GM18951 (cell line): ENCODE data around the gene GALNT12.

Experiments used
- POLR2A ChIP-seq: IDR thresholded peaks from 4 replicates; pipeline ENCODE4 v1.6.1; 2011; ENCODE audit warnings: mild to moderate bottlenecking; ENCODE audit not compliant: insufficient read length, insufficient read depth; ENCODE audit errors: extremely low read depth
- in situ Hi-C: fragments of 300-500 bp; cut with MboI; formaldehyde crosslinking; loops from one replicate; pipeline ENCODE4 v1.12.0; 2022; ENCODE audit warnings: low sequenced_read_pairs, mixed read lengths, inconsistent platforms; ENCODE audit not compliant: unreplicated experiment

The GALNT12 gene

DNA sequence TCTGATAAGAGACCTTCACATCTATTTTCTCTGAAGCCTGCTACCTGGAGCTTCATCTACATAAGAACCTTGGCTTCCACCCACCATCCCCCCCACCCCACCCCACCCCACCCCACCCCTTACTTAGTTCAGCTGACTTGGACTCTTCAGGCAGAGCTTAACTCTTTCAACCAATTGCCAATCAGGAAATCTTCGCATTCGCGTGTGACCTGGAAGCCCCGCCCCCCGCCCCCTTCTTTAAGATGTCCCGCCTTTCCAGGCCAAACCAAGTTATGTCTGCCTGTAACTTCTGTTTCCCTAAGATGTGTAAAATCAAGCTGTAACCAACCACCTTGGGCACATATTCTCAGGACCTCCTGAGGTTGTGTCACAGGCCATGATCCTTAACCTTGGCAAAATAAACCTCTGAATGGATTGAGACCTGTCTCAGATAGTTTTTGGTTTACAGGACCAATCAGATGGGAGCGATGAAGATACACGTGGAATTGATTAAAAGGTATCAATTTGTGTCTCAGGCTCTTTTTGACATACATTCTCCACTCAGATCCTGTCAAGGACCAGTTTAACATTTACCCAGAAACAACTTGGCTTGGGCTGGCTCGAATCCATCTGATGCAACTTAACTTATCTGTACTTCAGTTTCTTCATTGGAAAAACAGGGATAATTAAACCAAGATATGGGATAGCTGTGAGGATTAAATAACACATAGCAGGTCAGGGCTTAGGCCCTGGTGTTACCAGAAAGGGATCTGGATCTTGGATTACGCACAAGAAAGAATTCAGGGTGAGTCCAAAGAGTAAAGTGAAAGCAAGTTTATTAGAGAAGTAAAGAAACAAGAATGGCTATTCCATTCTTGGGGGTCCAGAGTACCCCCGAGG lies 43.6 kb downstream of the GALNT12 start:
- in situ Hi-C loops = loop anchor here (10.0 to 25.0 kb wide), 2 partner anchors 114 to 286 kb away; no protein-coding TSS in a partner anchor
- no peak for TF ChIP-seq POLR2A

DNA sequence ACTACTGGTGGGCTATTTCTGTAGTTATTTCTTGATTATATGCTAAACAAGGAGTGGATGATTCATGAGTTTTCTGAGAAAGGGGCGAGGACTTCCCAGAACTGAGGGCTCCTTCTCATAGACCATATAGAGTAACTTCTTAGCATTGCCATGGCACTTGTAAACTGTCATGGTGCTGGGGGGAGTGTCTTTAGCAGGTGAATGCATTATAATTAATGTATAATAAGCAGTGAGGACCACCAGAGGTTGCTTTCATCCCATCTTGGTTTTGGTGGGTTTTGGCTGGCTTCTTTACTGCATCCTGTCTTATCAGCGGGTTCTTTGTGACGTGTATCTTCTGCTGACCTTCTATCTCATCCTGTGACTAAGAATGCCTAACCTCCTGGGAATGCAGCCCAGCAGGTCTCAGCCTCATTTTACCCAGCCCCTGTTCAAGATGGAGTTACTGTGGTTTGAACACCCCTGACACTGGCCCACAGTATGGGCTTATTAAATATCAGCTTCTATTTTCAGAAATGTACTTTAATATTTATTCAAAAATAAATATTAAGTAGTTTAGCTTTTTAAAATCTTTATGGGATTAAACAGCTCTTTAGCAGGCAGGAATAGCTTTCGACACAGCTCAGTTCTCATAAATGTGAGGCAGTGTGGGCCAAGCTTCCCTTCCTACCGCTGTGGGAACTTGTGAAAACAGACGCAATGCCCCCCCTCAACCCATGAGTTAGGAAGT lies 44.4 kb downstream of the GALNT12 start:
- no peak for TF ChIP-seq POLR2A
- in situ Hi-C loops = loop anchor here (10.0 to 25.0 kb wide), 2 partner anchors 113 to 285 kb away; no protein-coding TSS in a partner anchor

DNA sequence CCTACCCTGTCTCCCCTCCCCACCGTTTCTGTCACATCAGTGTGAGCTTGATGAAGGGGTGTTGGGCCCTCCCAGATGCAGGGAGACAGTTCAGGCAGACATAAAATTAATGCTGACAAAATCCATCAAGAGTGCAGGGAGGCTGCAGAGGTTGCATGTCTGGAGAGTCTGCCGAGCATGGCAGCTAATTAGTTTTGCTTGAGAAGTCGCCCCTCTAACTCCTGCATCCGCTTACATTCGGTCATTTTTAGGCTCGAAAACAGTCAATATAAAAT lies 44.9 kb downstream of the GALNT12 start:
- in situ Hi-C loops = loop anchor here (10.0 to 25.0 kb wide), 2 partner anchors 112 to 285 kb away; no protein-coding TSS in a partner anchor
- TF ChIP-seq POLR2A = no peak

DNA sequence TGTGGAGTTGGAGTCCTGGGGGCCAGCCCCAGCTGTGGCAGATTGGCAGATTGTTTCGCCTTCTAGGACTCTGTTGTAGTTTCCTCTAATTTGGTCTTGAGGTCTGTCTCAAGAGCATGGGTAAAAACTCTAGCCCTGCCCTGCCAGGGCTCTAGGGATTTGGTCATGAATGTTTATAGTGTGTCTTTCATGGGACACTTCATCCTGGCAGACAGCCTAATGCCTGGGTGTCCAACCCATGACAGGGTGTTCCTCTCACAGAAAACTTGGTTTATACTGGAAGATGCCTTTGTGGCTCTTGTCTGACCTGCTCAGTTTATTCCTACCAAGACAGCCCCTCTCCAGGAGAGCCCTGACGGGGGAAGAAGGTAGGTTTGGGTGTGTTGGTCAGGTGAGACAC lies 45.5 kb downstream of the GALNT12 start:
- no peak for TF ChIP-seq POLR2A
- in situ Hi-C loops = loop anchor here (10.0 to 25.0 kb wide), 2 partner anchors 112 to 284 kb away; no protein-coding TSS in a partner anchor

DNA sequence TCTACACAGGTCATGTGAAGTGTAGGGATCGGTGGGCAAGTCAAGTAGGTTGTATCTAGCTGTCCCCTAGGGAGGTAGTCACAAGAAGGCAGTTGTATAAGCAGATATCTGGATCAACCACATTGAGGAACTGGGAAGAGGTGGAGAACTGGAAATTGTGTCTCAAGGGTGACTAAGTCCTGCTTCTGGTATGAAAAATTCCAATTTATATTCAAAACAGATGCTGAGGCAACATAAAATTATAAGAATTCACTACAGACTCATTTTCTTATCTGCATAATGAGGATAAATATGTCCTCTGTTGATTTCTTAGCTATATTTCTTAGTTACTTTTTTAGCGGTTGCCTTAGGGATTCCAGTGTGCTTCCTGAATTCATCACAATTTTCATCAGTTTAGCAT lies 46.8 kb downstream of the GALNT12 start:
- no peak for TF ChIP-seq POLR2A
- in situ Hi-C loops = loop anchor here (10.0 to 25.0 kb wide), 2 partner anchors 111 to 283 kb away; no protein-coding TSS in a partner anchor

DNA sequence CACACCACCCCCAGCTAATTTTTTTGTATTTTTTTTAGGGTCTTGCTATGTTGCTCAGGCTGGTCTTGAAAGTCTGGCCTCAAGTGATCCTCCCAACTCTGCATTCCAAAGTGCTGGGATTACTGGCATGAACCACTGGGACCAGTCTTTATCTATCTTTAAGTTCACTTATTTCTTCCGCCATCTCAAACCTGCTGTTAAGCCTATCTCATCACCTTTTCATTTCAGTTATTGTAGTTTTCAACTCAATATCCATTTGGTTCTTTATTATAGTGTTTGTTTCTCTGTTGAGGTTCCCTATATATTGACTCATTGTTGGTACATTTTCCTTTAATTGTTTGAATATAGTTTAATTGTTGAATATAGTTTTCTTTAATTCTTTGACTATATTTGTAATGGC lies 48.1 kb downstream of the GALNT12 start:
- no peak for TF ChIP-seq POLR2A
- in situ Hi-C loops = loop anchor here (10.0 to 25.0 kb wide), 2 partner anchors 109 to 282 kb away; no protein-coding TSS in a partner anchor

DNA sequence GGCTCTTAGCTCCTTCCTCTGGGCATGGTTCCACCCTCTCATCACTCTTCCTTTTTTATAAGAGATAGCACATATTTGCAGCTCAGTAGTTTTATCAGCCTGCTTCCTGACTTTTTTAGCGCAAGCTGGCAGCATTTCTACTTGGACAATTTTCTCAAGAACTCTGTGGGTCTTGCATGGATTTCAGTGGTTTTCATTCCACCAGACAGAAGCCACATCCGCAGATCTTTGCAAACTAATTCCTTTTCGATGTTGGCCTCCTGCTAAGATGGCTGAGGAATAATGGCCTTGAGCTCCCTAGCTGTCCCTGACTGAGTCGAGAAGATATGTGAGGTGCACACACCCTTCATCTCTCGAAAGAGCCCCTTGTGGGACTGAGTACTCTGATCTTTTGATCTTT lies 49.5 kb downstream of the GALNT12 start:
- in situ Hi-C loops = loop anchor here (10.0 to 25.0 kb wide), 2 partner anchors 108 to 280 kb away; no protein-coding TSS in a partner anchor
- no peak for TF ChIP-seq POLR2A

DNA sequence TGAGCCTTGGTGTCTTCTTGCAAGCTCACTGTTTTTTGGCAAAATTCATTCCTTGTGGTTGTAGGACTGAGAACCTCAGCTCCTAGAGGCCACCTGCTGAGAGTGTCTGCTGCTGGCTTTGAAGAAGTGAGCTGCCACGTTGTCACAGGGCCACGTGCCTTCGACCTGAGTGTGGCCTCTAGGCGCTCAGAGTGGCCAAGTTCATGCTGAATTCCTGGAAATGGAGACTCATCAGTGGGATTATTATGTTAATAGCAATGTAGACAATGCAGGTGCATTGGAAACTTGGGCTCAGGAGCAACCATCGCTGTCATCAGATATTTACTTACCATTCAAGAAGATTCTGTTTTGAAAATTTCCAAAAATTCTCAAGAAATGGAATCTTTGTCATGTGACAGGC lies 52.5 kb downstream of the GALNT12 start:
- in situ Hi-C loops = loop anchor here (10.0 to 25.0 kb wide), 2 partner anchors 105 to 277 kb away; no protein-coding TSS in a partner anchor

DNA sequence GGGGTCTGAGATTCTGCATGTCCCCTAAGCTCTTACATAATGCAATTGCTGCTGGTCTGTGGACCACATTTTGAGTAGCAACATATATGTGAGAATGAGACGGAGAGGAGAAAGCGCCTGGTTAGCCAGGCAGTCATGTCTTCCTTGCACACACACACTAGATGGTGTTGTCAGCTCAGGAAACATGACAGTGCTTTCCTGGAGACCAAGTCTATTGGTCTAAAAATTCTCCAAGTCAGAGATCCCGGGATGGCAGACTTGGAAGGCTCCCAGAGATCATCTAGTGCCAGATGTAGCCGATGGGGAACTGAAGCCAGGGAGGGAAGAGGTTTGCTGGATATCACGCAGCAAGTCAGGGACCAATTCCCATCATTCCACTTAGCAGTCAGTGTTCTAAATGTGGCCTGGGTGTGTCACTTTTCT lies 53.4 kb downstream of the GALNT12 start:
- in situ Hi-C loops = loop anchor here (25.0 kb wide), 1 partner anchor 276 kb away; no protein-coding TSS in a partner anchor
- TF ChIP-seq POLR2A = no peak

More for the DNA sequence above, 52.5 kb downstream of the GALNT12 start:
- no peak for TF ChIP-seq POLR2A

DNA sequence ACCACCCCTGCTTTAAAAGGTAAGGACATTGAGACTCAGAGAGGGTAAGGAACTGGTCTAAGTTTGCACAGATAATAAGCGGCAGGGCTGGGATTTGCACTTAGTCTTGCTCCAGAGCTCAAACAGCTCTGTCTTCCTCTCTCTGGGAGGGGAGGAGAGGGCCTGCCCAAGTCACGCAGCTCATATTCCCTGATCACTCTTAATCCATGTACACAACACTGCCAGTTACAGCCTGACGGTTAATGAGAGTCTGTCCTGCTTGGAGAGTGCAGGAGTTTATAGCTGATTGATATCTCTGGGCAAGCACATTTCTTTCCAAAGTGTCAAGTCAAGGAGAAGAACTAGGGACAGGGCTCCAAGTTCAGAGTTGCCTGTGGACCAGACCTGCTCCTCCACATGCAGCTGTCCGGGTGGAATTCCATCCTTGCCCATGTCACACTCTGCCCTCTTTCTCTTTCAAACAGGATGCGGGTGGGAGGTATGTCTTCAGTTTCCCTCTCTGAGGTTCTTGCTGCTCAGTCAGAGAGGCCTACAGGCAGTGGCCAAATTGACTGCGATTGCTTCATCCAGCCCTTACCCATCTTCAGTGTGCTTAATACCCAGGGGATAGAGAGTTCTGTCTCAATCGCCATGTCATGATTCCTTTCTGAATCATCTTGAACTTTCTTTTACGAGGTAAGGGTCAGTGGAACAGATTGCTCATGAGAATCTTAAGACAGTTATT lies 54.5 kb downstream of the GALNT12 start:
- TF ChIP-seq POLR2A = no peak
- in situ Hi-C loops = loop anchor here (25.0 kb wide), 1 partner anchor 275 kb away; no protein-coding TSS in a partner anchor

DNA sequence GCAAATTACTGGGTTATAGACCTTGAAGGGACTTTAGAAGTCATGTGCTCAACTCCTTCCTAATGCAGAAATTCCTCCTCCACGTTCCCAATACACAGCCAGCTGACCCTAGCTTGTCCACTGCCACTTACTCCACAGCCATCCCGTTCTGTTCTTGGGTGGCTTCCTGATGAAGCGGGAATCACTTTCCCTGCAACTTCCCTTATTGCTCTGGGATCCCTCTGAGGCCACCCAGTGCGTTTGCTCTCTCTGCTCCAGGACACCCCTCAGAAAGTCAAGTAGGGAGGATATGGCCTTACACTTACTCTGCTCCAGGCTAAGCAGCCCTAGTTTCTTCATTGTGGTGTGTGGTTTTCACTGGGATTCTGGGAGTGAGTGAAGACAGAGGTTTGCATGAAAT lies 55.5 kb downstream of the GALNT12 start:
- in situ Hi-C loops = loop anchor here (25.0 kb wide), 1 partner anchor 274 kb away; no protein-coding TSS in a partner anchor
- no peak for TF ChIP-seq POLR2A

DNA sequence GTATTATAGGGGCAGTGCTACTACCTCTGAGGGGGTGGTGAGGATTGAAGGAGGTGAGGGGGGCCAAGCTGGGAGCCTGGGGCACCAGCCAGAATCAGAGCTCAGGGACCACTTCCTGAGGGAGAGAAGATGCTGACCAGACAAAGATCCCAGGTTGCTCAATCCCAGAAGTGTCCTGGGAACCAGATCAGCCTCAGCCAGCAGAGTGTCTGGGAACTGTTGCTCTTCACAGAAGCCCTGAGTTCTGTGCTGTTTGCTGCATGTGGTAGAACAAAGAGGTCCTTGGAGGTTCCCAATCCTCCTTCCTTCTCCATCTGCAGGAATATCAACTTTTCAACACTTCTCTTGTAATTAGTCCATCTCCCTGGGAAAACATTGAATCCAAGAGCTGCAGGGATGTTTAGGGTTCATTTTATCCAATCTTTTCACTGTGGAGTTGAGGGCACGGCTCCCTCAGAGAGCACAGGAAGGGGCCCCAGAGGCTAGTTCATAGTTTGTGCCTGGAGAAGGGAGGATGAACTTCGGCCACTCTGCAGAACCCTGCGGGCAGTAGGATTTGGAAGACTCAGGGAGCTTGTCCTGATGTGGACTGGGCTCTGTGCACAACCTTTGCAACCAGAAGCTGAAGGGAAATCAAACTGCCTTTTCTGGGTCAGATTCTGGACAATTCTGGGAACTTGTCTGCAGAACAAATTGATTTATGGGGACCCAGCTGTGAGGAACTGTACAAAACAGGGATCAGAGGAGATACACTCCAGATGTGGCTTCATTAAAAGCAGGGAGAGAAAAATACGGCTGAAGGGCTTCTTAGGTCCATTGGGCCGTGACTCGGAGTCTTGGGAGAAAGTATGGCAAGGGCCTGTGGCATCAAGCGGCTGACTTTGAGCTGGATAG lies 57.1 kb downstream of the GALNT12 start:
- in situ Hi-C loops = loop anchor here (25.0 kb wide), 1 partner anchor 273 kb away; no protein-coding TSS in a partner anchor
- no peak for TF ChIP-seq POLR2A
